DMS79 (cell line): Measurements from ENCODE around the gene NOL11.
A peak's percentile ranks its signal among the peaks of the same experiment; 100 is the strongest.
"Not testable (repeated sequence)": the region's sequence is repeated elsewhere in the genome, so short reads cannot be mapped to it uniquely, and the experiment has no call there.

Experiments used
- DNase-seq: peaks from one replicate; lab custom pipeline; 2025; lab: John Stamatoyannopoulos, UW

Gene NOL11

DNA sequence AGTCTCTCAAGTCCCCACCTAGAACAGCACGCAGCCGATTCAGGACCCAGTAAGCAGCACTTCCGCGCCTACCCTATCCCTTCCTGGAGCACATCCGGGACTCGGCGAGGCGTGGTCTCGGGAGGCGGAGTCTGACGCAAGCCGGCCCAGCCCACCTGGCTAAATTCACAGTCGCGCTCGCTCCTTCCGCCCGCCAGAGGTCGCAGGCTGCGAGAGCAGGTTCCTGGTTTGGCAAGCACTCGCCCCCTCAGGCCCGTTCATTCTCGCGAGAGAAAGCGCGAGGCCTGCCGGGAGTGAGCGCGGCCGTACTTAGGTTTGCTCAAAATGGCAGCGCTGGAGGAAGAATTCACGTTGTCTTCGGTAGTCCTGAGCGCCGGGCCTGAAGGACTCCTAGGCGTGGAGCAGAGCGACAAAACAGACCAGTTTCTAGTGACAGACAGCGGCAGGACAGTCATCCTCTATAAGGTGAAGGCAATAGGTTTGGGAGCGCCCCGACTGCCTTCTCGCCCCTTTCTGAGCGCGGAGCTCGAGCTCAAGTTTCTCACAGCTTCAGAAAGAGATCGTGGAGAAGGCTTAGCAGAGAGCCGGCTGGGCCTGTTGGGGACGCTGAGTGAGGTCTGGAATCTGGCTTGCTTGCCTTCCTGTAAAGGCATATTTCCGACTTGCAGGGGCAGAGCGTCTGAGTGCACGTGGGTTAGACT lies at the start of gene NOL11:
NOL11 (plus strand) TSS at position 313 of the 701 bp plus-strand sequence; CDS start at position 325, 12 bp downstream.
- peak; percentile 79 for DNase-seq

DNA sequence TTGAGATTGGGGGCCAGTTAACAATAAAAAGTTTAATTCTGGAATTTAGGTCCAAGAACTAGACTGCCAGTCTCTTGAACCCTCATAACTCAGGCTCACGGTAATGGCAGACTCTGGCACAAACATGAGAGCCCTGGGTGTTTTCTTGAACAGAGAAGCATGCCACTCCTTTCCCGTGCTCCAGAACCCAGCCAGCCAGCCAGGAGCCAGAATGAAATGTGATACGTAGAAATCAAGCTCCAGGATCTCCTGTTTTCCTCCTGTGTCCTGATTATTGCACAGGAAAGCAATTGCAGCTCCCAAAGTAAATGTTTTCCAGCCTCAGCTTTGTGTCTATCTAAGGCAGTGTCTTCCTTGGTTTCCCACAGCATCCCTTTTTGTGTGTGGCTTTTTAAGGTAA lies 46.2 kb upstream of the NOL11 start:
- DNase-seq, result no peak

DNA sequence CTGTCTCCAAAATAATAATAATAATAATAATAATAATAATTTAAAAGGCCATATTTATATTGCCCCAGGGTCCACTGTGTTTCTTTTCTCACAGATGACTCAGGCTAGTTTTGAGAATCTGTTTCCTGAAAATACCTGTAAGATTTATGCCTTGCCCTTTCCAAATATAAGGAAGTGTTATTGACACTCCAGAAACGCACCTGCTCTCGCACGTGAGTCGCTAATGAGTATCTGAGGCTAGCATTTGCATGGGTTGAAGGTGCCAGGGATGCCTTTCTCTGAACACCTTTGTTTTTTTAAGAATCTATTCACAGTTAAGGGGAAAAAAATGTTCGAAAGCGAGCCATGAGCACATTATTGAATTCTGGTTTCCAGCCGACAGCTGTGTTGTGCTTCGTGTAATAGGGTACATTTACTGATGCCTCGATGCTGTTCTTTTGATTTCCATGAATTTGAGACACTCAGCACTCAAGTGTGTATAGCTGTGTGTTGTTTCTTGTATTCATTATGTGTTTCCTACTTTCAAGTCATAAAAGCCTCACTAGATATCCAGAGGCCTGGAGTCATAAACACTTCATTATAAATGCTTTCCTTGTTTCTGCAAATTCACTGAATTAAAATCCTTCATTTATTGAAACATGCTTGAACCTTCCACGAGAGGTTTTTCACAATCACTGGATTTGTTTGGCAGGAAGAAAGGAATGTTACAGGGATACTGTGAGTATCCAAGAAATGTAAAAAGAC lies 45.0 kb upstream of the NOL11 start:
- no peak for DNase-seq

DNA sequence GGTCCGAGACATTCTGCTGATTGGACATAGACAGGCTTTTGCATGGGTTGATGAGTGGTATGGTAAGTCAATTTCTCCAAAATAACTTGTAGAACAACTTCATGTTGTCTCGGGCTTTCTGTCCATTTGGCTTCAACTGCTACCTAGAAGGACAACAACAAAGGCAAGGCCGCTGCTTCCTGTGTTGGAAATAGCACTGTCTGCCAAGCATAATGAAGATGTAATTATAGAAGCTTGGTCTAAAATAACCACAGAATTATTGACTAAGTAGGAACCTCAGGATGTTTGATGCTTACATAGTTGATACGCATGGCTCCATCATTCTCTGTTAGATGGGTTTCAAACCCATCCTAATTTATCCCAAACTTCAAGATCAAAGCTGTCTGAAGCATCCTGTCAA lies 42.3 kb upstream of the NOL11 start:
- DNase-seq, result no peak

DNA sequence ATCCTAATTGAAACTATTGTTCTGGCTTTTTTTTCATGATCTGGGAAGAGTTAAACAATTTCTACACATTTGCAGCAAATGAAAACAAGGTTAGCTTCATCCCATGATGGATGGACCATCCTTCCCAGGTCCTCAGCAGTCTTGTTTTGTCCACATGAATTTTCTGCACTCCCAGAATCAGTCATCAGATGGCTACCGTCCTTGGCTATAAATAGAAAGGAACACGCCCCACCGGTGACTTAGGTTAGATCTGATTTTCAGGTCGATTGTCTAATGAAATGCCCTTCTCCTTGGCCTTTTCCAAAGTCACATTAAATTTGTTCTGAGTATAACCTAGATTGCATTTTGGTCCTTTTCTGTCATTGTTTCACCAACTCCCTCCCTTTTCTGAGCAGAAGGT lies 41.4 kb upstream of the NOL11 start:
- no peak for DNase-seq

DNA sequence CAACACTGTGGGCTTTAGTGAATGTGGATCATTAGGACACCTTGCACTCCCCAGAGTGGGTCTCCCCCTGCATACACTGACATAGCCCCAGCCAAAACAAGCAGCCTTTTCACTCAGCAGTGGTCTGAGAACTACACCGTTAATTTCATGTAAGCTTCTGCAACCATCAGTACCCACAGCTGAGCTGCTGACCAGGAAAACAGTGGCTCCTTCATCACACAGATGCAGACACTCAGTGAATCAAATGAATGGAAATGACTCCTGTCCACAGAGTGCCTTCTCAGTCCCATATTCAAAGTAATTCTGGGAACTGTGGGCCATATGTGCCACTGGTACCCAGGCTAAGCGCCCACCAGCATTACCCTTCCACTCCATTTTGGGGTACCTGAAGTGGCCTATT lies 39.3 kb upstream of the NOL11 start:
- no peak for DNase-seq

DNA sequence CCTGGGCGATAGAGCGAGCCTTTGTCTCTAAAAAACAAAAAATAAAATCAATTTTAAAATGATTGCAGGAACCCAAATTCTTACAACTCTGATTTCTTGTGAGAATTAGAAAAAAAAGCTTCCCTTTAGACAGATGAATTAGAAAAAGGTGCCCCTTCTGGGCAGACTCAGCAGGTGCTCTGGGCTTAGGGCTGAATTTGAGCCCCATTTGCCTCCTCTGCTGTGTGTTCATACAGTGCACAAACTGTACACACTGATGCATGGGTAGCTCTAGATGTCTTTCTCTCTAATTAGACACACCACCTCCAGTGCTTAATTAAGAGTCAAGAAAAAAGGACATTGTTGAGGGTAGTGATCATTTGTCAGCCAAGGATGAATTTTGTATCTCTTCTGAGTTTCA lies 38.5 kb upstream of the NOL11 start:
- no peak for DNase-seq

DNA sequence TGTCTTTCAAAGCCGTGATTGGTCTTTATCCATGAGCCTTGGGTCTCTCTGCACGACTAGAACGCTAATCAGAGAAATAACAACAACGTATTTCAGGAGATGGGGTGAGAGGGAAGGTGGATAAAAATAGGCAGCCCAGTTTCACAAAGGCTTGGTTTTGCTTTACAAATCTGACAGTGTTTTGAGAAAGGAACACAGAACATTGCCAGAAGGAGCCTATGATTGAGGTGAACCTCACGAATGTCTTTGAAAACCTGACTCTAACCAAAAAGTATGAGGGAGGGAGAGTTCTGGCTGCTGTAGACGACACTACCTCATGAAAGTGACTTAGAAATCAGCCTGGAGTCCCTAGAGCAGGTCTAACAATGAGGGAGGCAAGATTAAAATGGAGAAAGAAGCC lies 38.0 kb upstream of the NOL11 start:
- DNase-seq, result no peak

DNA sequence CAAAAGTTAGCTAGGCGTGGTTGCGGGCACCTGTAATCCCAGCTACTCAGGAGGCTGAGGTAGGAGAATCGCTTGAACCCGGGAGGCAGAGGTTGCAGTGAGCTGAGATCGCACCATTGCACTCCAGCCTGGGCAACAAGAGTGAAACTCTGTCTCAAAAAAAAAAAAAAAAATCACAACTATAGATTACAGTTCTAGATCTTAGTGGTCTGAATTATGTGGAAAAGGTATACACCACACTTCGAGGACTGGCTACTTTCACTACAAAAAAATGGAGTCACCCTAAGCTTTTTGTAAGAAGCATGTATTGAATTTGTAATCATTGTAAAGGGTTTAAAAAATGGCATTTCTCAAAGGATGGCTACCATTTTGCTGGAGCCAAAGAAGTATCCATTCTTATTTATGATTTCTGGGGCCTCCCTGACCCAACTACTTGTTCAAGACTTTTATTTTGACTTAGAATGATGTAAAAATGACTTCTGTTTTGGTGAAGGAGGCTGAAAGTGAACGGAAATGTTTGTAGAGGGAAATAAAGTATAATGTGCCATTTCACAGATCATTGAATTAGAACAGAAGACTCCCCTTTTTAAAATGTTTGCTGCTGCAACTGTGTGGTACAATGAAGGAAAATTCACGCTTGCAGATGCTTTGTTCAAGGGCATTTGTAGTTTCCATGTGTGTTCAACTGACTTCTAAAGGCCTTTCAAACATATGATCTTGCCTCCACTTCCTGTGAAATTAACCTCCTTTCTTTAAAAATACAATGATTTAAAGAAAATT lies 37.1 kb upstream of the NOL11 start:
- DNase-seq, result no peak

DNA sequence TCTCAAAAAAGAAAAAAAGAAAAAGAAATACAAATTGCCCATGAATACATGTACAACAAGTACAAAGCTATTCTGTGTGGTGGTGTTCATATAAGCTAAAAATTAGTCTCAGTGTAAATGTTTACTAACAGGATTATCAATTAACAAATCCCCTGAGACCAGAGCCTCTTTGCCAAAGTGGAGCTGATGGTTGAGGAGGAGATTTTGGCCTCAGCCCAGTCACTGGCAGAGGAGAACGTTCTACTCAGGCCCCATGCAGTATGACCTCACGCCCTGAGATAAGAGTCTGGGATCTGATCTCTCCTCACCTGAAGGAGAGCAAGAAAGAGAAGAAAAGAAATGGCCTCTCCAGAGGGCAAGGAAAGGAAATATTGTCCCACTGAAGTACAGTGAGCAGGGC lies 35.5 kb upstream of the NOL11 start:
- no peak for DNase-seq

DNA sequence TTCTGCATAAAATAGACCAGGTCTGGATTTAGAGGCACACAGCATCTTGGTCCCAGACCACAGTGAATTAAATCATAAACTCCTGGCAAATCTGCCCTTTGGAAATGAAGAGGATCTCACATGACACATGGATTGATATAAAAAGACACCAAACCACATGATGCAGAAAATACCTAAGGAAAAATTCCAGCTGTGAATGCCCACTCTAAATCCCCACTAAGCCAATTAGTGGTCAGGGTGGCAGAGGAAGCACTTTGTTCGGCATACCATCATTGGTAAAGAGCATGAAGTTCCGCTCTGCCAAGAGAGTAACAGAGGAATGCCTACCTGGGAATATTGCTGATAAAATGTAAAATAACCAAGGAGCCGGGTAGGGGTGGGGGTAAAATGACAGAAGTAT lies 32.4 kb upstream of the NOL11 start:
- DNase-seq, result no peak

DNA sequence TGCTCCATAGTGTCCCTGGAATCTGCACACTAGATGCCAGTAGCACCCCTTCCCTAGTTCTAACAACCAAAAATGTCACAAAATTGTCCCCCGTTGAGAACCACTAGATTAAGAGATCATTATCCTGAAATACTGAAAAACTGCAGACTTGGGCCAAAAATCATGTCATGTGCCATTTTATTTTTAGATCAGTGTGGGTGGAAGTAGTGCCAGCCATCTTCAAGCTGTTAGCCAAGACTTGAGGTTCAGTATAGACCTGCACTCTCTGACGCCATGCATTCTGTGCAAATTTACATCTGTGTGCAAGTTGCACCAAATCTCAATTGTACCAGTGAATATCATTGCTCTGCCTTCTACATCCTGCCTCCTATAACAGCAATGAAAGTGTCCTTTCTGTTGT lies 31.5 kb upstream of the NOL11 start:
- no peak for DNase-seq

DNA sequence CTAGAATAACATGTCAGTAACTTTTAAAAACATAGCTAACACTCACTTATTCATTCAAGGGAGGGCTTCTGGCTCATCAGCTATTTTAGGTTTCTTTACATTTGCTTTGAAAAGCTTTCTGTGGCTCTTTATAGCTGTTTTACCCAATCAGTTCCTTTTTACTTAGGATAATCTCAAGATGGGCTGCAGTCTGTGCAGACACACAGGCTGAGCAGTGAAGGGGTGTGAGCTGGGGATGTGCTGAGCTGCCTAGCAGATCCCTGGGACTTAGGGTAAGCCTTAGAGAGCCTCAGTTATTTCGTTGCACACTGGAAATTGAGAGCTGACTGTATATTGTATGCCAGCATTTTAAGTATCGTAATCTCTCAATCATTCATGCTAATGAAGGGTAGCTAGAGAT lies 30.2 kb upstream of the NOL11 start:
- DNase-seq, result no peak

DNA sequence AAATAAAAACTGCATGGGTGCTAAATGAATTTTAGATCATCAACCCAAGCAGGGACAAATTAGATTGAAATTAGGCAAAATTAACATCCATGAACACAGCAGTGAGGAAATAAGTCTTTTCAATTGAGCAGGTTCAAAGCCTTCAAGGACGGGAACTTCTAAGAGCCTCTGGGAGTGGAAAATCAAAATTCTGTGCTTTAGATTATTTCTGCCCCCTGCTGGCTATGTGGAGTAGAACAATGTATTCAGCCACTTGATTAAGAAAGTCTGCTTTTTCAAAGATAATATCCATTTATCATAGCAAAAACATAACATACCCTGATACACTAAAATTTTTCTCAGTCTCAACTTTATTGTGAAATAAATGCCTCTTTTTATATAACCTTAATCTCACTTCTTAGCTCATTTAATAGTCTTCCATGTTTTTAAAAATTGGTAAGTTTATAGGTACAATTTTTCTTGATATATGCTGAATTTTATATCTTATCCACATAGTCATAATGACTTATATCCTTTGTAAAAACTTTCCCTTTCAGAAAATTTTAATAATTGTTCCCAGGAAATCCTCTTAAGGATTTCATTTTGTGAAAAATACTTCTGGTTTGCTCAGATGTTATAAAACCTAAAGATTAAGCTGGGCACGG lies 28.1 kb upstream of the NOL11 start:
- DNase-seq, result peak; percentile 26

DNA sequence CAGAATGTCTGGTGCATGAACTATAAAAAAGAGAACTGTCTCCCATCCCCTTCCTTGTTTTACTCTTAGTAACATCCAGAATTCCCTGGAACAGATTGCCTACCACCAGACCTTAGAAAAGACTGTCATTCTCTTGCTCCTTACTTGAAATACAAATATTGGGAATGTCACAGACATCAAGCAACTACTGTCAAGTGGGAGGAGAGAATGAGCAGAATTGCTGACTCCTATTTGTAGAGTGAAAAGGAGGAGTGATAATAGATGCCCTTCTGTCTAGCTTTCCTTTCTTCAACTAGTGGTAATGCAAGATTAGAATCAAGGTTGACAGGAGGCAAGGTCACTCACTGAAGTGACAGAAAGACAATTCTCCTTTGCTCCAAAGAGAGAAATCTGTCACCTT lies 23.9 kb upstream of the NOL11 start:
- DNase-seq, result no peak

DNA sequence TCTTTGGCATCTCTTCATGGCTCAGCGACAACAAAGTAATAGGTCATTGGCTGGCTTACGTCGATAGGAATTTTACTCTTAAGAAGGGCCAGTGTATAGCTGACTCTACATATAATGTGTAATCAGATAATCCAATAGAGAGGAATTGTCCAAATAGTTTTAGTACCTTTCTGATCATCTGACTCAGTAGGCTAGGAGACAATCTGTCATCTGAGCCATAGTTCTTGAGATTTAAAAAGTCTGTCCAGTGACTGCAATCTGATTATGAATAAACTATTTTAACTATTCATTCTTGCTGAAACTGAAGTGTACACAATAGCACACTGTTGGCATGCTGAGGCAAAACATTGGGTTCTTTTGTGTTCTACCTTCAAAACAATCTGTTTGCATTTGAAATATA lies 21.4 kb upstream of the NOL11 start:
- no peak for DNase-seq

DNA sequence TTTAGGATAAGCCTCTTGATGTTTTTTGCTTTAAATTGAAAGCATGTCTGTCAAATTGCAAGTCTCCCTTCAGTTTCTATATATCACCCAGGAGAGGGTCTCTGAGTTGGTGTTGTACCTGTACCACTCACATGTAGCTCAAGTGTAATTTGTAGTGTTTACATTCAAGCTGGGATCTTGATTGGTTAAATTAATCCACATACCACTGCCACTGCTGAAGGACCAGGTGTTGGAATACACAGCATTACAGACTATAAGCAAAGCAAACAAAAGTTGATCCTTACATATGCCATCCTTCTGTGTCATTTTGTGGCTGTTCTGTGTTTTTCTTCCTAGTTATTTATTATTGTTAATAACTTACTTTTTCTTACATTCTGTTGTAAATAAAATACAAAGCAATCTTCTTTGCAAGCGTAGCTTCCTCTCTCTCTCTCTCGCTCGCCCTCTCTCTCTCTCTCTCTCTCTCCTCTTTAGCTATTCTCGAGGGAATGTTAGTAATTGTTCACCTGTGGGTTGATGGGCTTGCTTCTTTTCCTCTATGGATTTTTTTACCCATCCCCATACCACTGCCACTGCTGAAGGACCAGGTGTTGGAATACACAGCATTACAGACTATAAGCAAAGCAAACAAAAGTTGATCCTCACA lies 20.8 kb upstream of the NOL11 start:
- no peak for DNase-seq

DNA sequence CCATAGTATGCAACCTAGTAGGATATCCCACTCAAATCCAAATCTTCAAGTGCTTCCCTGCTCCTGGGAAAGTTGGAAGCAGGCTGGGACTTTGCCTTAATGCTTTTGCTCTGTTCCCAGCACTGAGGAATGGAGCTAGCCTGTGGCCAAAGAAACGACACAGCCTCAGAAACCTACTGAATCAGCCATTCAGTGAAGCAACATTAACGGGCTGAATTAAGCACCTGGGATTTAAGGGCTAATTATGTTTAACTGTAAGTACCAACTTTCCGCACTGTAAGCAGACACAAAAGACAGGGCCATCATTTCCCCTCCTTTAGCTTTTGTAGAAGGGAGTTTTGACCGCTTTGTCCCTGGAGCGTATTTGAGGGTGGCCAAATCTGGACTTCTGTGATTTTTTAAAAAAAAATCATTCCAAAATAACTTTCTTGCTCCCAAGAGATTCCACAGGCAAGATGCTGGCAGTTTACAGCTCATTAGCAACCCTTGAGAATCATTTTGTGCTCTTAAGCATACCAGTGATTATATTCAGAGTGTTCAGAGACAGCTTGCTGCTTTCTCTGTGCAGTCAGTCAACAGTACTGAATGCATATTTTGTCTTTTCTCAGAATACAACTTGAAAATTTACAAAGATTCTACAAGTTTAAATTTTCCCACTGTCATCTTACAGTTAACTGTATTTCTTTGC lies 17.6 kb upstream of the NOL11 start:
- peak; percentile 39 for DNase-seq

DNA sequence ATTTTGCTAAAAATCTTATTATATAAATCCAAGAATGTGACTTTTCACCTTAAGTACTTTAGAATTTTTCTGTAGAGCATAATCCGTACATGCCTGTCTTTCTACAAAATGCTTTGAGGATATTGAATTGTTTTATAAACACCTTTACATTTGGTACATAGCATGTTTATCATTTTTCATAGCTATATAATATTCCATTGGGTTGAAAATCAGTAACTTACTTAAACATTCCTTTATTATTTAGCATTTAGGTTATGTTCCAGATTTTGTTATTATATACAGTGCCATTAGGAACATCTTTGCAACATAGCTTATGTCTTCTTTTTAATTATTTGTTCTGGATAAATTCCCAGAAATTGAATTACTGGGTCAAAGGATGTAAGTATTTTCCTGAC lies 17.0 kb upstream of the NOL11 start:
- DNase-seq, result no peak

DNA sequence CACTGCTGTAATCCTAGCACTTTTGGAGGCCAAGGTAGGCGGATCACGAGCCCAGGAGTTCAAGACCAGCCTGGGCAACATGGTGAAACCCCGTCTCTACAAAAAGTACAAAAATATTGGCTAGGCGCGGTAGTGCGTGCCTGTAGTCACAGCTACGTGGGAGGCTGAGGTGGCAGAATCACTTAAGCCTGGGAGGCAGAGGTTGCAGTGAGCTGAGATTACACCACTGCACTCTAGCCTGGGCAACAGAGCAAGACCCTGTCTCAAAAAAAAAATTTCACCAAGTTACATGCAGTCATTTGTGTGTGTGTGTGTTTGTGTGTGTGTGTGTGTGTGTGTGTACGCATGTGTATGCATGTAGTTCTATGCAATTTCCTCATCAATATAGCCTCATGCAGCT lies 14.9 kb upstream of the NOL11 start:
- not testable (repeated sequence) for DNase-seq

DNA sequence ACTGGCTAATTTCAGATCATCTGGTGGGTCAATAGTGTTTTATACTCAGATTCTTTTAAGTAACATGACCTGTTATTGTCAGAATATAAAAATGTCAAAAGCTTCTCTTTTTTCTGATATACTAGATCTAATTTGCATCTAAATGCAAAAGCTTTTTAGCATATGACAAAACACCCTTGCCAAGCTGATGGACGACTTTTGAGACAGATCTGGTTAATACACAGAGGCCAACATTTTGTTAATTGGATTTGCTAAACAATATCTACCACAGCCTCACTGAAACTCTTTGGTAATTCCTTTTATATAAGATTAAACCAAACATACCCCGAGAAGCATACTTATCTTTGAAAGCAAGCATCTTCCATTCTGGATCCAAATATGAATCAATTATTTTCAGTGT lies 10.3 kb upstream of the NOL11 start:
- no peak for DNase-seq
